K562 (cell line): Measurements from ENCODE around the gene PARD6A. TPM values are rescaled to one million over a fixed set of nuclear protein-coding genes. Genes with fewer than 3 reads are reported as not detected.

Source experiments
- ARID4B ChIP-seq: sonication (generic); formaldehyde crosslinking; IDR thresholded peaks from 2 replicates; pipeline ENCODE4 v1.8.0; 2022; ENCODE audit warnings: mild to moderate bottlenecking, missing genetic modification reagents
- CBFA2T2 ChIP-seq: fragments of 450-650 bp; conservative IDR thresholded peaks from 2 replicates; pipeline ENCODE4 v1.6.1; 2017; ENCODE audit warnings: mild to moderate bottlenecking
- CCNT2 ChIP-seq: IDR thresholded peaks from 2 replicates; pipeline ENCODE4 v1.6.1; 2011; ENCODE audit warnings: borderline replicate concordance, low read depth, mild to moderate bottlenecking, moderate library complexity, mixed read lengths, low read length; ENCODE audit not compliant: insufficient read length; ENCODE audit errors: extremely low read depth
- ETV5 ChIP-seq: sonication (generic); formaldehyde crosslinking; IDR thresholded peaks from 2 replicates; pipeline ENCODE4 v1.4.0; 2020; ENCODE audit warnings: low read depth, mild to moderate bottlenecking, missing genetic modification reagents
- FOXP4 ChIP-seq: sonication (generic); formaldehyde crosslinking; IDR thresholded peaks from 2 replicates; pipeline ENCODE4 v1.8.0; 2022; ENCODE audit warnings: mild to moderate bottlenecking, missing genetic modification reagents, borderline replicate concordance
- HDAC6 ChIP-seq: IDR thresholded peaks from 2 replicates; pipeline ENCODE4 v1.6.1; 2012; ENCODE audit warnings: low read depth, mild to moderate bottlenecking, control low read depth, inconsistent platforms, low read length, moderate library complexity
- NCOA4 ChIP-seq: fragments of 450-650 bp; IDR thresholded peaks from 2 replicates; pipeline ENCODE4 v1.6.1; 2018; ENCODE audit warnings: mild to moderate bottlenecking; ENCODE audit not compliant: partially characterized antibody
- NR4A1 ChIP-seq, 2 experiments: fragments of 250-450 bp in 1 of 2; fragments of 450-650 bp in 1 of 2; sonication (Bioruptor Pico) in 1 of 2; IDR thresholded peaks; 2 replicates each; pipeline versions ENCODE4 v1.4.0 to v1.6.1; 2016 to 2020; ENCODE audit warnings: mild to moderate bottlenecking in 2 of 2, missing compliant biosample characterization in 1 of 2, missing genetic modification characterization in 1 of 2, moderate library complexity in 1 of 2
- PML ChIP-seq: IDR thresholded peaks from 2 replicates; pipeline ENCODE4 v1.6.1; 2012; ENCODE audit warnings: low read length, inconsistent platforms
- RBBP5 ChIP-seq: fragments of 200-600 bp; sonication (generic); IDR thresholded peaks from 2 replicates; pipeline ENCODE4 v1.6.1; 2012; ENCODE audit warnings: borderline replicate concordance, mild to moderate bottlenecking, low read length, control low read depth, inconsistent platforms; ENCODE audit not compliant: insufficient read depth, poor library complexity, severe bottlenecking
- RBM25 ChIP-seq: fragments of 200-400 bp; formaldehyde crosslinking; IDR thresholded peaks from 2 replicates; pipeline ENCODE4 v1.6.1; 2018; ENCODE audit warnings: low read length, low read depth, moderate library complexity; ENCODE audit not compliant: severe bottlenecking
- SIN3A ChIP-seq, 2 experiments: fragments of 150-350 bp in 1 of 2; IDR thresholded peaks; 2 replicates each; pipeline ENCODE4 v1.6.1; 2011 to 2016; ENCODE audit warnings: borderline replicate concordance in 2 of 2, low read depth in 2 of 2, low read length in 2 of 2, mild to moderate bottlenecking in 2 of 2, moderate library complexity in 2 of 2; ENCODE audit not compliant: control insufficient read depth in 1 of 2
- TFAP4 ChIP-seq: sonication (generic); formaldehyde crosslinking; IDR thresholded peaks from 2 replicates; pipeline ENCODE4 v1.8.0; 2022; ENCODE audit warnings: missing genetic modification reagents, mild to moderate bottlenecking, moderate library complexity, borderline replicate concordance
- ZNF140 ChIP-seq: fragments of 250-450 bp; sonication (Bioruptor Pico); IDR thresholded peaks from 2 replicates; pipeline ENCODE4 v1.8.0; 2021; ENCODE audit warnings: moderate library complexity, mild to moderate bottlenecking, inconsistent platforms
- polyA plus RNA-seq, 8 experiments: library from polyadenylated mRNA; depleted of rRNA in 4 of 8; stranded (reverse) in 5 of 8; unstranded in 3 of 8; fragments of >200 nt; fragmentation: Nextera tagmentation in 2 of 8; fragmentation: Illumina TruSeq in 1 of 8; extraction: Ambion mirVana in 2 of 8; extraction: Trizol in 1 of 8; gene quantifications; 2 replicates each; pipeline versions ENCODE4 v1.2.1 to v1.2.3, GENCODE V29; 2011 to 2014; ENCODE audit warnings: inconsistent platforms in 1 of 8, missing spikeins in 1 of 8
- total RNA-seq, 7 experiments: library from RNA; depleted of rRNA in 6 of 7; stranded (reverse); fragments of >200 nt in 6 of 7; fragmentation: Illumina TruSeq in 2 of 7; extraction: Trizol in 2 of 7; gene quantifications; 2 replicates each; pipeline versions ENCODE4 v1.2.1 to v1.2.3, GENCODE V29; 2011 to 2021; ENCODE audit warnings: low replicate concordance in 1 of 7

The PARD6A gene
- total and polyA plus RNA-seq, 9 of the 15 experiments (the other 6 are each of a cell fraction or from before 2014, with no cell fraction given): 0.04 to 2.0 (median 0.44) TPM

GRCh38 chr16:67659675-67660563, 841 bp upstream of the PARD6A start, which contains the start of gene ACD (continued):
- TF ChIP-seq ARID4B (CRISPR knock-in tag): peak; percentile 74
- no peak for TF ChIP-seq RBM25
- no peak for TF ChIP-seq ZNF140 (CRISPR knock-in tag)
- 0 out of 2 replicates have a peak, but pooled peaks have one; percentile 12 for TF ChIP-seq NR4A1 (CRISPR knock-in tag; IDR thresholded peaks at IDR 0.05)
- no peak for TF ChIP-seq NR4A1 (tag; IDR thresholded peaks at IDR 0.05)
- peak; percentile 52 to 56; a peak in 2 of 4 replicates for TF ChIP-seq SIN3A (IDR thresholded peaks at IDR 0.05; ENCODE audit: borderline replicate concordance in 2 of 2, control insufficient read depth in 1 of 2, low read depth in 2 of 2, low read length in 2 of 2)
- no peak for TF ChIP-seq ETV5 (CRISPR knock-in tag)
- no peak for TF ChIP-seq HDAC6
- TF ChIP-seq CCNT2: peak; percentile 43
- no peak for TF ChIP-seq FOXP4 (CRISPR knock-in tag)
- TF ChIP-seq PML: no peak
- TF ChIP-seq RBBP5: peak; percentile 51
- TF ChIP-seq CBFA2T2: no peak
- TF ChIP-seq TFAP4 (CRISPR knock-in tag): peak; percentile 2; the same call in 1 of the 2 replicates
- no peak for TF ChIP-seq NCOA4
